PC-3 (cell line): ENCODE results near the gene ERH.

ENCODE experiments used
- EZH2 ChIP-seq: fragments of 300-600 bp; sonication (generic); IDR thresholded peaks from one replicate; pipeline ENCODE4 v1.6.1; 2017; ENCODE audit warnings: antibody characterized with exemption, mild to moderate bottlenecking, low read length; ENCODE audit not compliant: unreplicated experiment
- EZH2phosphoT487 ChIP-seq: fragments of 300-600 bp; sonication (generic); IDR thresholded peaks from 2 replicates; pipeline ENCODE4 v1.6.1; 2018; ENCODE audit warnings: mild to moderate bottlenecking, antibody characterized with exemption, low read length, borderline replicate concordance
- TF ChIP-seq, protein P1 (sequence below): fragments of 300-600 bp; sonication (generic); conservative IDR thresholded peaks from 2 replicates; pipeline ENCODE4 v1.5.1; 2017; ENCODE audit warnings: antibody characterized with exemption, low read depth, mild to moderate bottlenecking, low read length

- TF ChIP-seq, protein P1, sequence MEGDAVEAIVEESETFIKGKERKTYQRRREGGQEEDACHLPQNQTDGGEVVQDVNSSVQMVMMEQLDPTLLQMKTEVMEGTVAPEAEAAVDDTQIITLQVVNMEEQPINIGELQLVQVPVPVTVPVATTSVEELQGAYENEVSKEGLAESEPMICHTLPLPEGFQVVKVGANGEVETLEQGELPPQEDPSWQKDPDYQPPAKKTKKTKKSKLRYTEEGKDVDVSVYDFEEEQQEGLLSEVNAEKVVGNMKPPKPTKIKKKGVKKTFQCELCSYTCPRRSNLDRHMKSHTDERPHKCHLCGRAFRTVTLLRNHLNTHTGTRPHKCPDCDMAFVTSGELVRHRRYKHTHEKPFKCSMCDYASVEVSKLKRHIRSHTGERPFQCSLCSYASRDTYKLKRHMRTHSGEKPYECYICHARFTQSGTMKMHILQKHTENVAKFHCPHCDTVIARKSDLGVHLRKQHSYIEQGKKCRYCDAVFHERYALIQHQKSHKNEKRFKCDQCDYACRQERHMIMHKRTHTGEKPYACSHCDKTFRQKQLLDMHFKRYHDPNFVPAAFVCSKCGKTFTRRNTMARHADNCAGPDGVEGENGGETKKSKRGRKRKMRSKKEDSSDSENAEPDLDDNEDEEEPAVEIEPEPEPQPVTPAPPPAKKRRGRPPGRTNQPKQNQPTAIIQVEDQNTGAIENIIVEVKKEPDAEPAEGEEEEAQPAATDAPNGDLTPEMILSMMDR, result no peak
- TF ChIP-seq EZH2 (no peak), EZH2phosphoT487 (no peak)
These were observed 62.7 kb downstream of the ERH start for GRCh38 chr14:69335371-69335771.
